Mesodermal cell (in vitro differentiated cells): ENCODE results near the gene PKN1.
A peak's percentile ranks its signal among the peaks of the same experiment; 100 is the strongest.

Experiments
- H3K27ac ChIP-seq: 2 replicates; pipeline ENCODE4 v1.7.0; 2013; ENCODE audit warnings: mild to moderate bottlenecking, low read depth, low read length, moderate library complexity; ENCODE audit not compliant: severe bottlenecking
- H3K36me3 ChIP-seq: 2 replicates; pipeline ENCODE4 v1.7.1; 2013; ENCODE audit warnings: mild to moderate bottlenecking, low read length, moderate library complexity; ENCODE audit not compliant: control insufficient read depth, insufficient read depth
- H3K4me1 ChIP-seq: one replicate; pipeline ENCODE4 v1.7.1; 2013; ENCODE audit warnings: mild to moderate bottlenecking, low read length; ENCODE audit not compliant: insufficient read depth, control insufficient read depth, poor library complexity, severe bottlenecking
- H3K4me3 ChIP-seq: 2 replicates; pipeline ENCODE4 v1.7.0; 2013; ENCODE audit warnings: low read length, control low read depth, mild to moderate bottlenecking; ENCODE audit not compliant: insufficient read depth, poor library complexity, severe bottlenecking; ENCODE audit errors: extremely low read depth
- H3K9me3 ChIP-seq: 2 replicates; pipeline ENCODE4 v1.7.1; 2013; ENCODE audit warnings: mild to moderate bottlenecking, low read length, moderate library complexity; ENCODE audit not compliant: control insufficient read depth
- WGBS, 2 experiments: methylation state at CpG; one replicate each; pipeline ENCODE4 v1.1.5; 2013; ENCODE audit warnings: missing lambda C conversion rate in 2 of 2; ENCODE audit not compliant: insufficient coverage in 2 of 2; 5-methylcytosine and 5-hydroxymethylcytosine counted together

PKN1 gene

DNA sequence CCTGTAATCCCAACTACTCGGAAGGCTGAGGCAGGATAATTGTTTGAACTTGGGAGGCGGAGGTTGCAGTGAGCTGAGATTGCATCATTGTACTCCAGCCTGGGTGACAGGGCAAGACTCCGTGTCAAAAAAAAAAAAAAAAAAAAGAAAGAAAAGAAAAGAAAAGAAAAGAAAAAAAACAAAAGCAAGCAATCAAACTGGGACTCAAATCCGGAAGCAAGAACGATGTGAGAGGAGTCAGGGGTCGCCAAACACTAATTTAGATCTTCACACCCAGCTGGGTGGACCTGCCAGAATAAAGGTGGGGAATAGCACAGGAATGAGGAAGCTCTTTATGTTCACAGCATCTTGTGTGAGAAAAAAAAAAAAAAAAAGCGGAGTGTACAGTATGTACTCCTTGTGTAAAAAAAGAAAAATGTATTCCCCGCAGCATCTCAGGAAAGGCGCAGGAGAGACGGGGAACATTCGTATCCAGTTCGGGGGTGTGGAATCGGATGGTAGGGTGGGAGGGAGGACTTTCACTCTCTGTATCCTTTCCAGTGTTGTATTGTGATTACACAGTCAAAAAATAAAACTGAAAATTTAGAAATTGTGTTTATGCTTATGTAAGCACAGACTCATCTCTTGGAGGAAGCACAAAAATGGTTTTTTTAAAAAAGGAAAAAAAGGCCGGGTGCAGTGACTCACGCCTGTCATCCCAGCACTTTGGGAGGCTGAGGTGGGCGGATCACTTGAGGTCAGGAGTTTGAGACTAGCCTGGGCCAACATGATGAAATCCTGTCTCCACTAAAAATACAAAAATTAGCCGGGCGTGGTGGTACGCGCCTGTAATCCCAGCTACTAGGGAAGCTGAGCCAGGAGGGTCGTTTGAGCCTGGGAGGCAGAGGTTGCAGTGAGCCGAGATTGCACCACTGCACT, 77.5 kb downstream of the PKN1 start:
- Histone ChIP-seq H3K27ac (no peak overlapping the region), H3K4me1 (peaks cover 14% of the 10 kb centered on the region), H3K36me3 (peaks cover 20% of the 10 kb centered on the region), H3K9me3 (no peaks in the 10 kb centered on the region), H3K4me3 (no peak overlapping the region)
- WGBS, 2 experiments, result 88 to 91% methylated on average over 13 of the region's 22 CpGs

DNA sequence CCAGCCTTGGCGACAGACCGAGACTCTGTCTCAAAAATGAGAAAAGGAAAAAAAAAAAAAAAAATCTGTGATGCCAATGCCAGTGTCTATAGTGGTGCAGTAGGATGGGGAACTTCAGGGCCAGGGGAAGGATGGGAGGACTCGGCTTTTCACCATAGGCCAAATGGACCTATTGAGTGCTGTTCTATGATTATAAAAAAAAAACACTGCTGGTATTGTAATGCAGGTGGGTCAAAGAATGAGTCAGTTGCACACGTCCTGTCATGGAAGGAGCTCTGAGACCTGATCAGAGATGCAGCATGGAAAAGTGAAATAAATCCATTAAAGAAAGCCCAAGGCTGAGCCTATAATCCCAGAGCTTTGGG, 78.1 kb downstream of the PKN1 start:
- Histone ChIP-seq H3K27ac (no peak overlapping the region), H3K9me3 (no peaks in the 10 kb centered on the region), H3K4me3 (no peak overlapping the region), H3K4me1 (peaks cover 18% of the 10 kb centered on the region), H3K36me3 (peaks cover 26% of the 10 kb centered on the region)
- 89 to 98% methylated on average over 4 of the region's 4 CpGs for WGBS, 2 experiments

DNA sequence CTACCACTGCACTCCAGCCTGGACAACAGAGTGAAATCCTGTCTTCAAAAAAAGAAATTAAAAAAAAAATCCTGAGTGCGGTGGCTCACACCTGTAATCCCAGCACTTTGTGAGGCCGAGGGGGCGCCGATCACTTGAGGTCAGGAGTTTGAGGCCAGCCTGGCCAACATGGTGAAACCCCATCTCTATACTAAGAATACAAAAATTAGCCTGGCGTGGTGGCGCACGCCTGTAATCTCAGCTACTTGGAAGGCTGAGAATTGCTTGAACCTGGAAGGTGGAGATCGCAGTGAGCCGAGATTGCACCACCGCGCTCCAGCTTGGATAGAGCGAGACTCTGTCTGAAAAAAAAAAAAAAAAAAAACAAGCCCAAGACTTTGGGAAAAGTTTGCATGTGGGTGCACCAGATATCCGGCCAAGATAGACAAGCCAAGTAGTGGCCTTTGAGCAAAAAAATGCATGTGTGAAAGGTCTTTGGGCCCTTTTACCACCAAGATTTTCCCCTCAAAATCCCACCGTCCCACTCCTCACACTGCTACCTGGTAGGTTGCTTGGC, 79.4 kb downstream of the PKN1 start:
- Histone ChIP-seq H3K4me1 (peaks cover 20% of the 10 kb centered on the region), H3K9me3 (no peaks in the 10 kb centered on the region), H3K36me3 (peaks cover 35% of the 10 kb centered on the region), H3K4me3 (no peak overlapping the region), H3K27ac (no peak overlapping the region)
- 93 to 99% methylated on average over 10 to 13 of the region's 14 CpGs for WGBS, 2 experiments

DNA sequence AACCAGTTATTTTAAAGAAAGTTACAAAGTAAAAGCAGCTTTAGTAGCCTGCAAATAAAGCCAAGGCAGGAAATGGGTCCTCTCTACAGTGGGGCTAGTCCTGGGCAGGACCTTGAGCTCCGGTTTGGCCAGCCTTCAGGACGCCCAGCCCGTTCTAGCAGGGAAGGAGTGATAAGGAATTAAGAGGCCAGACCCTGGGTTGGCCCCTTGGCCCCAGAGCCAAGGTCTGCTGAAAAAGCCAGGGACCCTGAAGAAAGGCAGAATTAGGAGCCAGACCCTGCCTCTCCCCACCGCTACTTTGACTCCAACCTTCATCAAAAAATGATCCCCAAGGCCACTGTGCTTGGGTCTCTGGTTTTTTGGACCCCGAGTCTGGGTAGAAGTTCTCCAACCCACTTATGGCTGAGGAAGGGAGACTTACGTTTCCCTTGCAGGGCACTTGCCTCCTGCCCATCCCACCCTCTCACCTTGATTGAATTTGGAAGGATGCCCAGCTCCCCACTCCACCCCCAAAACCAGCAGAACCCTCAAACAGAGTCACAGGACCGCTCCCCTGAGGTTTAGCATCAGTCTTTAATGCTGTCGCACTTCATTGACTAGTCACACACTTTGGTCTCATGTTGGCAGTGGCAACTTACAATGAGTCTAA, 81.2 kb downstream of the PKN1 start:
- Histone ChIP-seq H3K27ac (peak overlapping the region; percentile 10), H3K9me3 (no peaks in the 10 kb centered on the region), H3K4me1 (peaks cover 21% of the 10 kb centered on the region), H3K36me3 (peaks cover 35% of the 10 kb centered on the region), H3K4me3 (no peak overlapping the region)
- WGBS, 2 experiments, result 96 to 99% methylated on average over 7 of the region's 8 CpGs

DNA sequence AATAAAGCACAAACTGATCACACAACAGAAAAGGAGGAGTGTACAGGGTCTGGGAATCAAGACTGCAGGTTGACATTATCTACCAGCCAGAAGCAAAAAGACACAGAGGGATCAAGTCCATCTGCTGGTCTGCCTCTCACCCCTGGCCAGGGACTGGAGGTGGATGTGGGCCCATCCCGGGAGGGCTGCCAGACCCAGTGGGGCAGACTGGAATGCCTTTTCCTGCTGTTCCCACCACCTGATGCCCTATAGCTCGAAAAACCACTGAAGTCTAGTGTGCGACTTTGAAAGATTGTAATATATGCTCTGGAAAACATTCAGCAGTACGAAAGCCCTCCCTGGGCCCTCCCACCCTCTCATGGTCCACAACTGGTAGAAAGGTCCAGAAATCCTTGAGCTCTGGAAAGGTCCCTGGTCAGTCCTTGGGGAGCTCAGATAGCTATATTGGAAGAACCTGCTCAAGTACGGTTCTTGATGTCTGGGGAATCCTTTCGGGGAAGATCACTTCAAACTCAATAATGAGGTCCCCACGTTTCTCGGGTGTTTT, 82.5 kb downstream of the PKN1 start:
- WGBS, 2 experiments, result 92 to 94% methylated on average over 4 to 5 of the region's 8 CpGs
- Histone ChIP-seq H3K4me1 (peaks cover 31% of the 10 kb centered on the region), H3K27ac (no peak overlapping the region), H3K4me3 (peak overlapping the region; percentile 76), H3K36me3 (peaks cover 35% of the 10 kb centered on the region), H3K9me3 (no peaks in the 10 kb centered on the region)

DNA sequence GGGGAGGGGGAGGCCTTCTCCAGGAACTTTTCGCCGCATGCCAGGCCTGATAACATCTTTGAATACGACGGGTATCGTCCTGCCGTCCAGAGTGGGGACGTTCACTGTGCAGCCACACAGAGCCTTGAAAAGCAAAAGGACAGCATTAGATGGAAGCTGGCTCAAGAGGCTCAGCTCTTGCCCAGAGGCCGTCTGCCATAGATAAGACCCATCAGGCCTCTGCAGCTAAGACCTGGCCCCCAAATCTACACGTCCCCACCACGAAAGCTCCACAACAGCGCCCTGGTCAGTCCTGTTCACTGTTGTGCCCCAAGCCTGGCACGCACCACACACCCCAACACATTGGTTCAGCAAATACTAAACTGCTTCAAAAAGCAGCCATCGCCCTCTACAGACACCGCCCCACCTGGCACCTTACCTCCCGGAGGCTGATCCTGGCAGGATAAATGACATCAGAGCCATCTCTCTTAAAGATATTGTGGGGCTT, 83.0 kb downstream of the PKN1 start:
- peak overlapping the region; percentile 76 for H3K4me3 ChIP-seq
- 94 to 96% methylated on average over 9 to 13 of the region's 15 CpGs for WGBS, 2 experiments
- no peak overlapping the region for H3K27ac ChIP-seq
- H3K36me3 ChIP-seq, result peaks cover 35% of the 10 kb centered on the region
- no peaks in the 10 kb centered on the region for H3K9me3 ChIP-seq
- H3K4me1 ChIP-seq, result peaks cover 31% of the 10 kb centered on the region

DNA sequence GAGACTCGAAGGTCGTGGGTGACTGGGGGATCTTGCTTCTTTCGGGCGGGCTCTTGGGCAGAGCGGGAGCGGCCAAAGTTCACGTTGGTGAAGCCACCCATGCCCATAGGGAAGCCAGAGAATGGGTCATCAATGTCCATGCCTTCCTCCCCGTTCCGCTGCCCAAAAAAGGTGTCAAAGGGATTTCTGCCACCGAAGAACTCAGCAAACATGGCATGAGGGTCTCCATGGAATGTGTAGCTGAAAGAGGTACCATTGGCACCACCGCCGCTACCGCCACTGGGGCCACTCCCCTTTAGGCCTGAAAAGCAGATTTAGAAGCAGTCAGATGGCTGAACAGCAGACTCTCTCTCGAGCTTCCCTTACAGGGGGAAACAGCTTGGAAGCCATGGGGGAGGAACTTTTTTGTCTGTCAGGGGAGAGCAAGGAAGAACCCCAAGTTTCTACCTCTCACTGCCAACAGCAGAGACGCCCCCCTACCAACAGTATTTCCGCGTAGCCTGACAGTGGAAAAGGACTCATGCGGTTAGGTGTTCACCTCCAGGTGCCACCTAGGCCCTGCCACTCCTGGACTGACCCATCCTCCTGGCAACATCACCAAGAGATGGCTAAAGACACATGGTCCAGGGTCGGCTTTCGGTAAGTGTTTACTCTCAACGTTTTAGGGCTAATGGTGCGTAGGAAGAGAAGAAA, 83.8 kb downstream of the PKN1 start:
- WGBS, 2 experiments, result 52 to 63% methylated on average over 16 to 17 of the region's 22 CpGs
- peaks cover 35% of the 10 kb centered on the region for H3K36me3 ChIP-seq
- peaks cover 33% of the 10 kb centered on the region for H3K4me1 ChIP-seq
- H3K27ac ChIP-seq, result no peak overlapping the region
- H3K4me3 ChIP-seq, result peak overlapping the region; percentile 76
- H3K9me3 ChIP-seq, result no peaks in the 10 kb centered on the region

DNA sequence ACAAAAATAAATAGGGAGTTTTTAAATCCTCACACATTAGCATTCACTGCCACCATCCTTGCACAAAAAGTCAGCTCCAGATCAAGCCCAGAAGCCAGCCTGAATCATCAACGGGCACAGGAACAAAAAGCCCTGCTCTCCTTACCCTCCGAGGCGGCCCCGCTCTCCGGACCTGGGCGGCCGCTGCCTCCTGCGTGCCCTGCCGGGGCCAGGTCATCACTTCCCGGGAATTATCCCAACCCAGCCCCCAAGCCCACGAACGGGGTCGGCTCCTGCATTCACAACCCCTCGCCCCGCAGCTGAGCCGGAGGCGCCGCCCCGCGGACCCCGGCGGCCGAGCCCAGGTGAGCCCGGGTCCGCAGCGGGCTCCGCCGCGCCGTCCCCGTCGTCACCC, 84.3 kb downstream of the PKN1 start:
- no peaks in the 10 kb centered on the region for H3K9me3 ChIP-seq
- peaks cover 36% of the 10 kb centered on the region for H3K4me1 ChIP-seq
- whole genome bisulfite sequencing, 2 experiments, result 0% methylated on average over 3 to 27 of the region's 32 CpGs
- H3K4me3 ChIP-seq, result peak overlapping the region; percentile 76
- peaks cover 35% of the 10 kb centered on the region for H3K36me3 ChIP-seq
- H3K27ac ChIP-seq, result peak overlapping the region; percentile 97

DNA sequence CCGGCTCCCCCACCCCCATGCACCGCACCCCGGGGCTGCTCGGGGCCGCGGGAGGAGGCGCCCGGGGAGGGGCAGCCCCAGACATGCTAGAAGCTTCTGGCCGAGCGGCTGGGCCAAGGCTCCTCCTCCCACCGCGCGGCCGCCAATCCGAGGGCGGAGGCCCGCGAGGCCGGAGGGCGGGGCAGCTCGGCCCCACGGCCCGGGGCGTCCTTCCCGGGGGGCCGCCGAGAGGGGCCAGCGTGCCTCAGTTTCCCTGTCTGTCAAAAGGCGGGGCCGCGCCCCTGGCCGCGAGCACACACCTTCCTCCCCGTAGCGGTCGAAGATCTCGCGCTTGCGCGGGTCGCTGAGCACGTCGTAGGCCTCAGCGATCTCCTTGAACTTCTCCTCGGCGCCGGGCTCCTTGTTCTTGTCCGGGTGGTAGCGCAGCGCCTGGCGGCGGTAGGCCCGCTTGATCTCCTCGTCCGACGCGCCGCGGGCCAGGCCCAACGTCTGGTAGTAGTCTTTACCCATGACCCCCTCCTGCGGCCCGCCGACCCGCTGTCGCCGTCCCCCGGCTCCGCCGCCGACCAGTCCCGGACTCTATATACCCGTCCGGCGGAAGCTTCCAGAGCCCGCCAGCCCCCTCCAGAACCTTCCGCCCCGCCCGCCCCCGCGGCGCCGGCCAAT, 84.9 kb downstream of the PKN1 start, which contains the start of gene DNAJB1:
TSS of gene DNAJB1 (minus strand) at position 558 of the 666 bp plus-strand sequence. CDS start at position 510, 48 bp downstream.
- WGBS, 2 experiments, result 0% methylated on average over 40 to 64 of the region's 82 CpGs
- peaks cover 36% of the 10 kb centered on the region for H3K4me1 ChIP-seq
- peak within 1 kb of the TSS; percentile 76 for H3K4me3 ChIP-seq
- H3K9me3 ChIP-seq, result no peaks in the 10 kb centered on the region
- peak within 1 kb of the TSS; percentile 99 for H3K27ac ChIP-seq
- H3K36me3 ChIP-seq, result peaks cover 35% of the 10 kb centered on the region
